NCI-H146 treated with DMSO at 0.1 percent for 48 hours (cell line): ENCODE results near the gene FAM131C.
A peak's percentile ranks its signal among the peaks of the same experiment; 100 is the strongest.
"Not testable (repeated sequence)": the region's sequence is repeated elsewhere in the genome, so short reads cannot be mapped to it uniquely, and the experiment has no call there.

ENCODE experiments used
- DNase-seq: peaks from one replicate; lab custom pipeline; 2025; ENCODE audit not compliant: unreplicated experiment; lab: John Stamatoyannopoulos, UW

The FAM131C gene

DNA sequence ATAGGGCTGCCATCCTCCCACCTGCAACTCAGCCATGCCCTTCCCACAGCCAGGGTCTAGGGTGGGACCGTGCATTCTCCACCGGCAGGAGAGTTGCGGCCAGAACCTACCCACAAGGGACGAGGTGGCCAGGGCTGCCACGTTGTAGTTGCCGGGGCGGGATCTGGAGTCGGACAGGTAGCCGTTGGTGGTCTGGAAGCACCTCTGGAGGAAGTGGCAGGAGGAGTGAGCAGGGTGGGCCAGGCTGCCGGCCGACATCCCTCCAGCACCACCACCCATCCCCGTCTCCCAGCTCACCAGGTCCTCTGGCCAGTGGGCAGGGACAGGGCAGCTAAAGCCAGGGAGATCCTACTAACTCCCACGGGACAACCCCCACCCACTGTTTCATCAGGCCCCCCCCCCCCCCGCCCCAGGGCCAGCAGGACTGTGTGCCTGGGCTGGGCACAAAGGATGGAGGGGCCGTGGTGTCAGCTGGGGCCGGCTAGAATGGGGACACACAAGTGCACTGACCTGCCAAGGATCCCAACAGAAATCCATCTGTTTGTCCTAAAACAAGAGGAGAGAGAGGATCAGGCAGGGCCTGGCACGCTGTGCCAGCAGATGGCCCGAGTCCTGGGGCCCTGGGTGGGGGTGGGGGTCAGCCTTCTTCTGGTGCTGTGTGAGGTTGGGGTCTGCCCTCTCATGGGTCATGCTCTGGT lies 11.3 kb downstream of the FAM131C start:
- DNase-seq: not testable (repeated sequence)

- DNase-seq: no peak
These were observed 12.2 kb downstream of the FAM131C start for GRCh38 chr1:16061266-16061665.

GRCh38 chr1:16058394-16059120 lies 14.9 kb downstream of the FAM131C start:
- DNase-seq: not testable (repeated sequence)

DNA sequence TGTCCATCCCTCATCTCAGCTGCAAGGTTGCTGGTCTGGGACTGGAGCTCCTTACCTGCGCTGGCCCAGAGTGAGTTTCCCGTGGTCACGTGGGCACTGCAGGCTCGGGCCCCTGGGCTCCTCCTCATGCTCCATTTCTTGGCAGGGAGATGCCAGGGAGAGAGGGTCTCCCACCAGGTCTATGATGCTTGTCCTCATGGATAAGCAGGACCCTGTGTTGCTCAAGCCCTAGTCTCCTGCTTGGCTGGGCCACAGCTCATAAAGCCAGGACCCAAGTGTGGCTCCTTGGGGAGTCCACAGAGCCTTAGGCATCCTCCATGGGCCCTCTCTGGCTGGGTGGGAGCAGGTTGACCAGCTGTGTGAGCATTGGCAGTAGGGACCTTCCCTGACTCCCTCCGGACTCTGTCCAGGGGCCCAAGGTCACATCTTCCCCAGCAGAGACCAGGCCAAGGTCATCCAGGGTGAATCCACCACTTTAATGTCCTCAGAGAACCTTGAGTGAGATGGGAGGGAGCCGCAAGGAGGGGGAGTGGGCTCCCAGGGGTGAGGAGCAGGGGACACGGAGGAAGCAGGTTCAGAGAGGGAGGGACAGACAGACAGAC lies 16.0 kb downstream of the FAM131C start:
- not testable (repeated sequence) for DNase-seq

- not testable (repeated sequence) for DNase-seq
These were observed 16.9 kb downstream of the FAM131C start for GRCh38 chr1:16056521-16056912.

DNA sequence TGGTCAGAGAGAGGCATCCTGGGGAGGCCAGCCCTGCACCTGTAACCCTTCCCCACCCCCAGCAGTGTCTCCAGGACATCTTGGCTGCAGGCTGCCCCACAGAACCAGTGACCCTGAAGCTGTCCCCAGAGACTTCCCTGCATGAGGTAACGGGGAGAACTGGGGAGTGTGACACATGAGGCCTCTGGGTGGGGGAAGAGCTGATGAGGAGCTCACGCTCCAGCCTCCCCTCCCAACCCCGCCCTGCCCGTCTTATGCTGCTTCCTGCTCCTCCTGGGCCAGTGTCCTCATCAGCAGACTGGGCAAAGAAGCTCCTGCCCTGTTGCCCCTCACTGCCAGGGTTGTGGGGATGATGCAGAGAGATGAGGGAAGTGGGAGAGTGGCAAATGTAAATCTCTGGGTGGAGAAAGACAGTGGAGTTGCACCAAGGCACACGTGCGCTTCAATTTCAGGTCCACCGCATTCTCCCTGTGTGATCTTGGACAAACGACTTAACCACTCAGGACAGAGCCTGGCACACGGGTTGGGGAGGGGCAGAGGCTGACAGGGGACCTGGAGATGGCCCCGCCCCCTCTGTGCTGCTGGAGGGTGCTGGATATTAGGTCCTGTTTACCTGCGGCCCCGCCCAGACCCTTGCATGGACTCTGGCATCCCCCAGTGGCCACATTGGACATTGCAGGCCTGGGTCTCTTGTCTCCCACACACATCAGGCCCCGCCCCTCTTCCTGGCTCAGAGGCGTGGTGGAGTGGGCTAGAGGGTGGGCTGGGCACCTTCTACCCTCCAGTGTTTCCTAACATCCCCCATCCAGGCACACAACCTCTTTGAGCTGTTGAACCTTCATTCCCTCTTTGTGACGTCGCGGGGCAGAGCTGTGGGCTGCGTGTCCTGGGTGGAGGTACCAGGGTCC lies 17.6 kb downstream of the FAM131C start:
- peak; percentile 29 for DNase-seq

DNA sequence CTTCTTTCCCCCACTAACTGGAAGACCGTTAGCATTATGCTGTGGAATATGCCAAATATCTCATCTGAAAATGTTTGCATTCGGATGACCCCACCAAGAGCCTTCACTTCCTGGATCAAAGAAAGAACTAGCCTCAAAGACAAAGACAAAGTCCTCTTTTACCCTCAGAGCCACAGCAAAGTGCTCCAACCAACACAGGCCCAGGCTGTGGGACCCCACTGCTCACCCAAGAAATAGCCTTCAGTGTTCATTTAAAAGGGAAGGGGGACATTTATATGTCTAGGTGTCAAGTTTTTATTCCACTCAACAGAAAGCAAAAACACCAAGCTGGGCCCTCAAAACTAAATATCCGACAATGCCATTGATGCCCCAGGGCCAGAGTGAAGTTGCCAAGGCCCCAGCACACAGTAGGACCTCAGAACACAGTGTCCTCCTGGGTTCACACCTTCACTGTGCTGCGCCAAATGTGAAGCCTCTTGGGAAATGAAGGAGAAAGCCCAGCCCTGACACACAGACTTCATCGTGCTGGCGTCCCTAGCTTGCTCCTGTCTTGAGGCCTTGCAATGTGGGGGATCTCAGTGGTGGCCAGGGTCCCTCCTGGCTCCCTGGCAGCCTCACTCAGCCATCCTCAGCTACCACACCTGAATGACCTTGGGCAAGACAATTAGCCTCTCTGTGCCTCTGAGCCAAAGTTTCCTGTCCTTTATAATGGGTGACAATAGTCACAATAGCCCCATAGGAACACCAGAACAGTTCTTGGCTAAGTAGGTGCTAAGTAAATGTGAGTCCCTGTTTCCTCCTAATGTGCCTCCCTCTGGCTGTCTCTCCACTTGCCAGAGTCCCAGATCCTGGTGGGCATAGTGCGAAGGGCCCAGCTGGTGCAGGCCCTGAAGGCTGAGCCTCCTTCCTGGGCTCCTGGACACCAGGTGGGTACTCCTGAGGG lies 18.6 kb downstream of the FAM131C start:
- no peak for DNase-seq

DNA sequence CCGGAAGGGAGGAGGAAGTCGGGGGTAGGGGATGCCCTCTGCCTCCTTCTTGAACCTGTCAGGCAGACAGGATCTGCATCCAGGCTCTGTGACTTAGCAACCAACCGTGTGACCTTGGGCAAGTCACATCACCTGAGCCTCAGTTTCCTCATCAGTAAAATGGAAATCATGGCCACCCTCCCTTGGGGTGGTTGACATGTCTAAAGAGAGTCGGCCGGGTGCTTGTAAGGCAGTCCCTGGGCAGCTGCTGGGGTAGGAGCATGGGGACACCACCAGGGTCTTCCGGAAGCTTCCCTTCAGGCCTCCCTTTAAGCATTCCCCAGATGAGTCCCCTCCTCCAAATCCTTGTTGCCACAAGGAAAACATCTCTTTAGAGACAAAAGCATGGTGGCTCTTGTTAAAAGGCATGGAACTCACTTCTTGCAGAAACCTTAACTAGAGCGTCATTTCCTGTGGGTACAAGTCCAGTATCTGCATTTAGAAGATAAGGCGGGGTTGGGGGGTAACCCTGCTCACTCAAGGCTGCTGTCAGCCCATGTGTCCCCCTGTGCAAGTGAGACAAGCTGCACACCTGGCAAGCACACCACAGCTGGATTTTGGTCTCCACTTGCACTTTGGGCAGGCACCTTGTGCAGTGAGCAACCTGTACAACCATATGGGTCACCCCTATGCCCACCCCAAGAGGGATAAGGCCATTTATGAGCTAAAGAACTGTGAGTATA lies 19.5 kb downstream of the FAM131C start:
- DNase-seq: no peak

DNA sequence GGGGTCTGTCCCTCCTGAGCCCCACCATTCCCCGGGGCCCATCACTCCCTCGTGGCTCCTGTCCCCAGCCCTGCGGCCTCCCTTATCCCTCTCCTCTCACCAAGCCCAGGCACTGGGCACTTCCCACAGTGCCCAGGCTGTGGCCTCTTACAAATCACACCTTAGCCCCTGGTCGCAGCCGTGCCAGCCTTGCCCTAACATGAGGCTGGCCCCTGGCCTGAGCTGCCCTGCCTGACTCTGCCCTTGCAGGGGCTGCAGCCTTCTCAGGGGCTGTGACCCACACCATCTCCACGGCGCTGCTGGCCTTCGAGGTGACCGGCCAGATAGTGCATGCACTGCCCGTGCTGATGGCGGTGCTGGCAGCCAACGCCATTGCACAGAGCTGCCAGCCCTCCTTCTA lies 21.5 kb downstream of the FAM131C start:
- DNase-seq: not testable (repeated sequence)

DNA sequence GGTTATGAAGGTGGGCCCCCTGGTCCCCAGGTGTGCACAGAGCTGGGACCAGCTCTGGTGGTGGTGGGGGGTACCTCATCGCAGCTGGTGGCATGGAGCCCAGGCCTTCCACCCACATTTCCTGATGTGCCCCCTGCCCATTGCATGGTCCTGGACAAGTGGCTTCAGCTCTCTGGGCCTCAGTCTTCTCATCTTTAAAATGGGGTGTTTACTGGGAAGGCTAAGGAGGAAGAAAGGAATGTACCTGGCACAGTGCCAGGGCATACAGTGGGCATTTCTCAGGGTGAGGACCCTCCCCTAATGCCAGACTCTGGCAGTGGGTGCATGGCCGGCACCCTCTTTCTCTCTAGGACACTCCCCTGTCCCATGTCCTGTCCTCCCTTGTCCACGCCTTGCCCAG lies 22.4 kb downstream of the FAM131C start:
- no peak for DNase-seq

DNA sequence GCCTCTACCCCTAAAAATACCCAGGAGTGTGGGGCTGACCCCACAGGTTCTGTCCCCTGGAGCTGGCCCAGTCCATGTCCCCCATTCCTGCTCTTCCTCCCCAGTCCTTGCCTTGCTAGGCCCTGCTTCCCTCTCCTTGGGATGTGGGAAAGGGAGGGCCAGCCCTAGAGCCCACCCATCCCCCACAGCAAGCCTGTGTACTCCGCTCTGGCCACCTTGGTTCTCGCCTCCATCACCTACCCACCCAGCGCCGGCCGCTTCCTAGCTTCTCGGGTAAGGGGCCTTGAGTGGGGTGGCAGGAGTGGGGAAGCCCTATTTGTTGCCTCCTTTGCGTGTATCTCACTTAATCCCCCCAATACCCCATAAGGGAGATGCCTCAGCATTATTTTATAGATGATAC lies 23.1 kb downstream of the FAM131C start:
- no peak for DNase-seq

- DNase-seq: peak; percentile 46
These were observed 24.8 kb downstream of the FAM131C start for GRCh38 chr1:16048573-16049189.

- DNase-seq: no peak
These were observed 25.5 kb downstream of the FAM131C start for GRCh38 chr1:16047791-16048475.

DNA sequence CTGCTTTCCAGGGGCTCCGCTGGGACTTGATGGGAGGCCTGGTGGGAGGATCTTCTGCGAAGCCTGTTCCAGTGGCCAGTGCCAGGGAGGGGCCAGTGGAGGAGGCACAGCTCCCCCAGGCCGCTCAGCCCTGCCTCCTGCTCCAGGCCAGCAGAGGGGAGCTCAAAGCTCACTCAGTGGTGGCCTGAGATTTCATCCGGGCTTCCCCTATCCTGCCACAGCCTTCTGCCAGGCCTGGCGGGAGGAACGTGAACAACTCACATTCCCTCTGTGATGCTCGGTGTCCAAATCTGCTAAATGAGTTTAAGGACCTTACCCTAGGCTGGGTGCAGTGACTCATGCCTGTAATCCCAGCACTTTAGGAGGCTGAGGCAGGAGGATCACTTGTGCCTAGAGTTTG lies 26.6 kb downstream of the FAM131C start:
- no peak for DNase-seq

GRCh38 chr1:16043950-16044349 lies 29.5 kb downstream of the FAM131C start:
- DNase-seq: no peak

GRCh38 chr1:16043521-16043920 lies 29.9 kb downstream of the FAM131C start, which contains the start of gene CLCNKB:
Gene CLCNKB, plus strand, starts transcription at chr1:16043782. Its CDS starts 711 bp downstream, at chr1:16044493.
- no peak for DNase-seq

DNA sequence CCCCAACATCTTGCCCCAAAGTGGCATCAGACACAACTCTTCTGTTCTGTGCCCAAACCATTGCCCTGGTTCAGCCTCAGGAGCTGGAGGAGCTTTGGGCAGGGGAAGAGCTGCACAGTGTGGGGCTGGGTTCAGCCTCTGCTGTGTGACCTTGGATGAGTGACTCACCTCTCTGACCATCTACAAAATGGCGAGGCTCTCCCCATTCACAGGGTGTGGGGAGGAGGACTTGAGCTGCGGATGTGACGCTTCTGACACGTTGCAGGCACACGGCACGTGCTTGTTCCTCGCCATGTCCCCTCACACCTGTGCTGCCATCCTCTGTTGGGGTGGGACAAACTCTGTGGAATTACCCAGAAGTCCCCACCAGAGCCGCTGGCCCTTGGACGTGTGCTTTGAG lies 30.8 kb downstream of the FAM131C start:
- DNase-seq: not testable (repeated sequence)

DNA sequence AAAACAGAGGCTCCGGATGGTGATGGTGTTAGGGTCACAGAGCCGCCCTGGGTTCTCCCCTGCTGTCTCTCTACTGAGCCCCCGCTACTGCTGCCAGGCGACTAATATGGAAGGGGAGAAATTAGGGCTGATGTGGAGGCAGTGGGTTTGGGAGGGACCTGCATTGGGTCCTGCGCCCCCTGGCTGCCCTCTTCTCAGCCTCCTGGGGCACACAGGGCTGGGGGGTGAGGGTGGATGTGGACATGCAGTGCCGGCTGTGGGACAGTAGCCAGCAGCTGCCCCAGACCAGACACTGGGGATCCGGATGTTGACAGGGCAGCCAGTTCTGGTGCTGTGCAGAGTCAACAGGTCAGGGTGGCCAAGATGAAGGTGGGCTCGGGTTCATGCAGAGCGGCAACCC lies 31.4 kb downstream of the FAM131C start:
- DNase-seq: no peak
